NCI-H2081 (cell line): Measurements from ENCODE around the gene GOLGA2.
"Not testable (repeated sequence)": the region's sequence is repeated elsewhere in the genome, so short reads cannot be mapped to it uniquely, and the experiment has no call there.

Experiments
- DNase-seq, 2 experiments: peaks; one replicate each; lab custom pipeline; 2025; lab: John Stamatoyannopoulos, UW

Gene GOLGA2

DNA sequence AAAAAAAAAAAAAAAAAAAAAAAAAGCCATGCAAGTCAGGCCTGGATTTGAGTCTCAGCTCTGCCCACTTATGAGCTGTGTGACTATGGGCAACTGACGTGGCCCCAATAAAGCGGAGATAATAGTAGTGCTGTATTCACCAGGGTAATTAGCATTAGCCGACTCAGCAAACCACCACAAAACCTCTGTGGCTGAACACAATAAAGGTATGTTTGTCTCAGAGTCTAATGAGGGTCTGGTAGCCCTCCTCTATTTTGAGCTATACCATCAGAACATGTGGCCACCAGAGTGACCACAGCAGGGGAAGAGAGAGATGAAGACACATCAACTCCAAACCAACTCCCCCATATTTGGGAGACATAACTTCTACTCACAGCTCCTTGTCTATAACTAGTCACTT lies 16.2 kb upstream of the GOLGA2 start:
- no peak for DNase-seq

DNA sequence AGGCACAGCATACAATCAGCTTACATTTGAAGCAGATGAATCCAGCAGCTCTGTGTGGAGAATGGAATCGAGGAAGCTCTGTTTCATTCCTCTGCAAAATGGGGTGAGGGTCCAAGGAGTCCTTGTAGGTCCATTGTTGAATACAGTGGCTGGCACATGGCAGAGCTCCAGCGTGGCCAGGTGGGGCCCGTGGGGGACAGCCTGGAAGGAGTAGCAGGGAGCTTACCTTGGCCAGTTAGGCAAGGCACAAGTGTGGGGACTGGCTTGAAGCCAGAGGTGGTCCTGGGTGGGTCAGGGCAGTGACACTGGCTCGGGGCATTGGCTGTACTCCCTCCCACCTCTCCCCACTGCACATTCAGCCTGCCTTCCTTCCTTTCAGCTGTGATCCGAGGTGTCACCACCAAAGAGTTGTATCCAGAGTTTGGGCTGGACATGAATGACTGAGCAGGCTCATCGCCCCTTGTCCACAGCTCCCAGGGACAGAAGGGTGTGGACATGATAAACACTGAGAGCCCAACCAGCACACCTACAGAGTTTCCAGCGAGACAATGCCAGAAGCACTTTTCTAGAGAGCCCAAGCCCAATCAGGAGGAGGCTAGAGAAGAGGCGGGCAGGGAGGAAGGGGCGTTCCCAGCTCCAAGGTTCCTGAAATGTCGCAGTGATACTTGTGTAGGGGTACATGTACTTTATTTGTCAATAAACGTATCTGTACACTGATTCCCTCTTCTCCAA lies 12.6 kb upstream of the GOLGA2 start:
- DNase-seq, result no peak

DNA sequence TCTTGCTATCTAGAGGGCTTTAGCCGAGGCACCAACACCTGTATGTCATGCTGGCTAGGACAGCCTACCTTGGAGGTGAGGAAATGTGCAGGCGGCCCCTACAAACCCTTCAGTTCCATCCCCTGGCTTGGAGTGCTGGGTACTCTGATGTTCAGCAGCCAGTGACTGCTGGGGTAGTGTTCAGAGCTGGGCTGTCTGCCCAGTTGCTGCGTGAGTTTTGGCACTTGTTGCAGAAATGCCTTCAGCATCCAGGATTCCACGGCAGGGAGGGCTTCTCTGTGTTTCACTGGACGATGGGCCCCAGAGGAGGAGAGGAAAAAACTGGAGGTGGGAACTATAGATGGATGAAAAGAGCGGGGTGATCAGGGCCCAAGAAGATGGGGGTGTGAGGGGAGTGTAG lies 10.6 kb upstream of the GOLGA2 start:
- no peak for DNase-seq

DNA sequence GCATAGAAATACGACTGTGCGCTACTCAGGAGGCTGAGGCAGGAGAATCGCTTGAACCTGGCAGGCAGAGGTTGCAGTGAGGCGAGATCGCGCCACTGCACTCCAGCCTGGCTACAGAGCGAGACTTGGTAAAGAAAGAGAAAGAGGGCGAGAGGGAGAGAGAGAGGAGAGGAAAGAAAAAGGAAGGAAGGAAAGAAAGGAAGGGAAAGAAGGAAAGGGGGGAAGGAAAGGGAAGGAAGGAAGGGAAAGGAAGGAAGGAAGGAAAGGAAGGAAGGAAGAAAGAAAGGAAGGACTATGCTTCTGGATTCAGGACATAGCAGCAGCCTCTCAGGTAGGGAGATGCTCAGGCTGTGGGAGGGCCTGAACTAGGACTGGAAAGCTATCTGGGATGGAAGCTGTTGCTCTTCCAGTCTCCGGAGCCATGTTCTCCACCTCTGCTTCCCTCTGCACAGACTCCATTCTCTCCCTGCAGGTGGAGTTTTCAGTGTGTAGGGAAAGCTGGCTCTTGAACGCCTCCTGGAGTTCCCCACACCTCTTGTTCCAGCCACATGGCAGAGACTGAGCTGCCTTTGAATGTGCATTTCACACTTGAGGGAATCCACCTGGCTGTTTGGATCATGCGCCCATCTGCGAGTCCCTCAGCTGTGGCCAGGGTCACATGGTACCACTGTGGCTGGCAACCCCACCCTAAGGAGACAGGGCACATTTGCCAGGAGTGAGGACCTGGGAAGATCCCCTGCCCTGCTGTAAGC lies 9.4 kb upstream of the GOLGA2 start:
- peak in 1 of 2 experiments; percentile 20 for DNase-seq

DNA sequence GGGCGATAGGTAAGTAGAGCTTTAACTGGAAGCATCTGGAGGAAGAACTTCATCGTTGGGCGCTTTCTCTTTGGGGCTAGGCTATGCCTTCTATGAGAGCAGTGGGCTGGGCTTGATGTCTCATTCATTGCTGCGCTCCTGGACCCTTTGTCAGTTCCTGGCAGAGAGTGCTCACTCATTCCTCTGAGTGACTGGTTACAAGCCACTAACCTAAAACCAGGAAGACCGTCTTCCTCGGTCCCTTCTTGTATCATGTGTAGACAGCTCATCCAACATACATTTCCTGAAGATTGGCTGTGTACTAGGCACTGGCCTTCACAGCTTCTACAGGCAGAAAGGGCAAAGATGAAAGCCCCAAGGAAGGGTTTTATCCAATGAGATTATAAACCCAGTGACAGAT lies 6.7 kb upstream of the GOLGA2 start:
- DNase-seq, result no peak

DNA sequence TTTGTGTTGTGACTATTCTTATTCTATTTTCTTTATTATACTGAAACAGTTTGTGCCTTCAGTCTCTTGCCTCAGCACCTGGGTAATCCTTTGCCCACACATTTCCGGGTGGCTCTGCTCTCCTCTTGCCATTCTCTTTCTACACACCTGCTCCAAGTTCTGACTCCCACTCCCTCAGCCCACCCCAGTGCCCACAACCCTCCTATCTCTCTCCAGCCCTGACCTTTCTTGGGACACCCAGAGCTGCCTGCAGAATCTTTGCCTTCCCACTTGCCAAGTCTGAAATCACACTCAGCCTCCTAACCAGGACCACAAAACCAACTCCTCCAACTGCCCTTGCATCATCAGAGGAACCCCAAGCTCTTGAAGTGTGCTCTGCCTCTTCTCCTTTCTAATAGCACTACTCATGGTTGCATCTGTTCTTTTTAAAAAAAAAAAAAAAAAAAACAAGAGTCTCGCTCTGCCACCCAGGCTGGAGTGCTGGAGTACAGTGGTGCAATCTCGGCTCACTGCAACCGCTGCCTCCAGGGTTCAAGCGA lies 4.3 kb upstream of the GOLGA2 start:
- no peak for DNase-seq

DNA sequence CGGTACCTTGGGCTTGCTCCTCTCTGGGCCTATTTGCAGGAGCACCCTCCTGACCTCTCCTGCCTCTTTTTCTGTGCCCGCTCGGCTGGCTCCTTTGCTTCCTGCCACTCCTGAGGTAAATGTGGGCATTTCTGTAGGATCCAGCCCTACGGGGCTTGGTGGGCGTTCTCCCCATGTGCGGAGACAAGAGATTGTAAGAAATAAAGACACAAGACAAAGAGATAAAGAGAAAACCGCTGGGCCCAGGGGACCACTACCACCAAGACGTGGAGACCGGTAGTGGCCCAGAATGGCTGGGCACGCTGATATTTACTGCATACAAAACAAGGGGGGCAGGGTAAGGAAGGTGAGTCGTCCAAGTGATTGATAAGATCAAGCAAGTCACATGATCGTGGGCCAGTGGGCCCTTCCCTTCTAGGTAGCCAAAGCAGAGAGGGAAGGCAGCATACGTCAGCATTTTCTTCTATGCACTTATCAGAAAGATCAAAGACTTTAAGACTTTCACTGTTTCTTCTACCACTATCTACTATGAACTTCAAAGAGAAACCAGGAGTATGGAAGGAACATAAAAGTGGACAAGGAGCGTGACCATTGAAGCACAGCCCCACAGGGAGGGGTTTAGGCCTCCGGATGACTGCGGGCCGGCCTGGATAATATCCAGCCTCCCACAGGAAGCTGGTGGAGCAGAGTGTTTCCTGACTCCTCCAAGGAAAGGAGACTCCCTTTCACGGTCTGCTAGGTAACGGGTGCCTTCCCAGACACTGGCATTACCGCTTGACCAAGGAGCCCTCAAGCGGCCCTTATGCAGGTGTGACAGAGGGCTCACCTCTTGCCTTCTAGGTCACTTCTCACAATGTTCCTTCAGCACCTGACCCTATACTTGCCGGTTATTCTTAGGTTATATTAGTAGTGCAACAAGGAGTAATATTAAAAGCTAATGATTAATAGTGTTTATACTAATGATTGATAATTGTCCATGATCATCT lies 3.6 kb upstream of the GOLGA2 start:
- not testable (repeated sequence) for DNase-seq

DNA sequence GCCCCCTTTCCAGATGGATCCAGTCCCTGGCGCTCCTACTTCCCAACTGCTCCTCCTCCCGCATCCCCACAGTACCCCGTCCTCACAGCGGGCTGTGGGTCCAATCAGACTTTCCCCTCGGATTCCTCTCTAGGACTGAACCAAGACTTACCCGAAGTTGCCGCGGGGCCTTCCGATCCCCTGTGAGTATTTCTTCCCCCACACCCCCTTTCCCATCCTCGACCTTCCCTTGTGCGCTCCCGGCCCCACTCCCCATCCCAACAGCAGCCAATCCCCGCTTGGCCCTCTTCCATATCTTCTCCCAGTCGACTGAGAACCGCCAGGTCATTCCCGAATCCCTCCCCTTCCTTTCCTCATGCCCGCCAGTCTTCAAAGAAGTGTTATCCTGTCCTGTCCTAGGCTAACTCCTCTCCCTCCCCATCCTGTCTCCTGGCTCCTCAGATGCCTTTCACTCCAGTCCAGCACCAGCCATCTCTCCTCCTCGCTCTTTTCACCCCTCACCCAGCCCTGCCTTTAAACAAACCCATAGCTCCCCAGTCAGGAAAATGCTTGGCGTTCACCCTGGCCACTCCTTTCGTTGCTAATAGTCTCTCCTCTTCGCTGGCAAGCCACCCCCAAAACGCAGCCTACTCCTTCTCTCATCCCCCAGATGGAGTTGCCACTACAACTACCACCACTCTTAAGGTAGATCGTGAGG lies 915 bp upstream of the GOLGA2 start:
- DNase-seq, result no peak

DNA sequence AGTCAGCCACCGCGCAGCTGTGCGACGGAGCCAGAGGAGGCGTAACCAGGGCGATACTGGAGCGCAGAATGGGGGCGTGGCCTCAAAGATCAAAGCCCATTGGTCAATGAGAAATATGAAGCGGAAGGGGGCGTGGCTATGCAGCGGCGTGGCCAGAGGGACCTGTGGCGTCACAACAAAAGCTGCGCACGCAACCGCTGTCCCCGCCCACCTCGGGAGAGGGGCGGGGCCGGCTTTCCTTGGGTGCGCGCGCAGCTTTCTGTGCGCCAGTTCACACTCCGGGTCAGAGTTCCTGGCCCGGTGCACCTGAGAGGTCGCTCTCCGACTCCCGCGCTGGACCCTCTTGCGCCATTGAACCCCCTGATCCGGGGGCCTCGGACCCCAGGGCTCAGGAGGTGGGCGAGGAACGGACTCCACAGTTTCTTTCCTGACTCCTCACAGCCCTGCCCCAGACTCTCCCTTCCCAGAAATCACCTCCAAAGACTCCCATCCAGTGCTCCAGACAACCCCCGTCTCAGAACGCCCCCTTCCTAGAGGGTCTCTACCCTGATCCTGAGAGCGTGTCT lies 284 bp upstream of the GOLGA2 start, which contains the start of gene SWI5:
Gene SWI5 (plus strand): TSS at position 269 of the 566 bp plus-strand sequence.
- DNase-seq, result peak; percentile 99 to 100

DNA sequence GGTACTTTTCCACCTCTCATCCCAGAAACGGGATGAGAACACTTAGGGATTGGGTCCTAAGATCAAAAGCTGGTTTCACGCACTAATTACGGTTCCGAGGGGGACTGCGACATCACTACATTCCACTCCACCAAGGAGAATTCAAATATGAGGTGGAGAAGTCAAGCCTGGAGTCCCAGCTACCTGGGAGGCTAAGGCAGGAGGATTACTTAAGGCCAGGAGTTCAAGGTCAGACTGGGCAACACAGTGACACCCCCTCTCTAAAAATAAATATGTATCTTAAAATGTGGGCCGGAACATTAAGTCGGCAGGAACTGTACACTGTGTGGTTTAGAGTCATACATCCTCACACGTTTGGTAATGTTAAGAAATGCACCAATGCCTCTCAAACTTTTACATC lies 1.6 kb downstream of the GOLGA2 start:
- DNase-seq, result no peak

DNA sequence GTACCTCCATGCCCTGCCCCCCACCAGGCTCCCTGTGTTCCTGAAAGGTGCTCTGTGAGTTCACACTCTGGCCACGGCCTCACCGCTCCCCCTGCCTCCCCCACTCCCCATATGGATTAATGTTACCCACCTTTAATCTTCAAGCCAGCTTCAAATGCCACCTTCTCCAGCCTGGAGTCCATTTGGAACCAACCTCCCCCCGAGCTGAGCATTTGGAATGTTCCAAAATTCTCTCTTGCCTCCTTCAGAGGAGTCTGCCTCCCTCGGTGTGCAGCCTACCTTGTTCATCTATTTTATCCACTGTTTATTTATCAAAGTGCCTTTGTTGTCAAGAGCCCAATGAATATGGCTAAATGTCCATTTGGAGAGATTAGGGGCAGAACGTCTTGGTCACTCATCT lies 4.3 kb downstream of the GOLGA2 start:
- DNase-seq, result no peak

DNA sequence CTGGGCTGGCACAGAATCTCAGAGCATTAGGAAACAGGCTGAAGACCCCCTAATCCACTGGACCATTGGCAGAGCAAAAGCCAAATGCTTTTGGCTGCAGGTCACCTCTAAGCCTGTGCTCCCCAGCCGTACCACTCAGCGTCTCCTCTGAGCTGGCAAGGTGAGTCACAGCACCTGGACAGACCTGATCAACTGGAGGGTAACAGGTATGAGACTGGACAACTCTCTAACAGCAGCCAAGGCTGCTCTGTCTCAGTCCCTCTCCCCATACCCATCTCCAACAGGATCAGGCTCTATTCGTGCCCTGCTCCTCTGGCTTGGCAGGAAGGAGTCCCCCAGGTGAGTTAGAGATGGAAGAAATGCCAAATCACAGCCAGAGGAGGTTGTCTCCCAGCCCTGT lies 4.7 kb downstream of the GOLGA2 start:
- no peak for DNase-seq

DNA sequence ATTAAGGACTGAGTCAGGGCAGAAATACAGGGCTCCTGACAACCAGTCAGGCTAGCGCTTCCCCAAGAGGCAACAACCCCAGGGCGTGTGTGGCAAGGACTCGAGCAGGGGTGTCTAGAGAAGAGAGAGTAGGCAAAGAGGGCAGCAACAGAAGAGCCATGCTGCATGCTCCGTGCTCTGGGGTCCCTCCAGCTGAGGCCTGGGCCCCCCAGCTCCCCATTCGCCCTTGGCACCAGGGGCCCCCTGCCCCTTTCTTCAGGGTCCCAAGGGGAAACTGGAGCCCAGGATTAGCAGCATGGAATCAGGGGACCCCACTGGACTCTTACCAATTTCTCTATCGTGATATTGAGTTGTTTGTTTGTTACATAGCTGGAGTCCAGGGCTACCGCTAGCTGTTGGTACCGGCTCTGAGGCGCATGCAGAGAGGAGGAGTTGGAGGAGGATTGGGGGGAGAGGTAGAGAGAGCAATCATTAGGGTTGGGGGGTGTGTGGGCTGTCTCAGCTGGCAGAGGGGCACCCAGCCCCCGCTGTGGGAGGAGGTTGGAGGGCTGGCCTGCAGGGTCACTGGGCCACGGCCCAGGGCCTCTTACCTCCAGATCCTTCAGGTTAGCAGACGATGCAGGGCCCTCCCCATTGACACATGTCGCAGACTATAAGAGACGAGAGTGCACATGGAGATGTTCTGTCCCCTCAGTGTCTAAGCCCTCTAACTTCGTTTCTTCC lies 8.8 kb downstream of the GOLGA2 start:
- no peak for DNase-seq

DNA sequence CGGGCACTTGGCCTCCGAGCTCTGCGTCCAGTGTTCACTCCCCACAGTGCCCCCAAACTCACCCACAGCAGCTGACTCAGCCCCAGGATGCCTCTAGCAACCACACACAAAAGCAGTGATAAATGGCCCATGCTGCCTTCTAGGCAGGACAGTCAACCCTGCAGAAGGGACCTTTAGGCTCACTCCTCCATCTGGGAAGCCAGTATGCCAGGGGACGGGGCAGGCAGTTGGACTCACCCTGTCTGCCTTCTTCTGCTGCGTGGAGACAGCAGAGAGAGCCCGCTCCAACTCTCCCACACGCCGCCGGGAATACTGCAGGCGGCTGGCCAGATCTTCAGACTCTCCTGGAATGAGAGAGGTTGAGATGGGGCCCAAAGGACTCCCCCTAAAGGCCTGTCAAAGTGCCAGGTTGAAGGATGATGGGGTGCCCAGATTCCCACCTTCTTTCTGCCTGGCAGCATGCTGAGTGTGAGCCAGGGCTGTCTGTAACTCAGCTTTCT lies 10.4 kb downstream of the GOLGA2 start:
- DNase-seq, result no peak

DNA sequence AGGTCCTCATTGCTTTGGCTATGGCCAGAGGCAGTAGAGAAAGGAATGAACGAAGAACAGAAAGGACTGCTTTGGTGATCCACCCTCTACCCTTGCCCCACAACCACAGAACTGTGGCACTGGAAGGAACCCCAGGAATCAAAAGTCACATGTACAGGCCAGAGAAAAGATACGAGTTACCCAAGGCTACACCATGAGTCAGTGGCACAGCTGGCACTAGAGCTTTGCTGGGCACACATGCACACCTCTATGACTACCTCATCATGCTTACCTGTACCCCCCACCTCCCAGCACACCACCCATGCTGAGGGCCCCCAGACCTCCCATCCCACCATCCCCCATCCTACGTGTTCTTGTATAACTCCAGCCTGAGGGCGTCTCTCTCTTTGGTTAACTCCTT lies 13.1 kb downstream of the GOLGA2 start:
- no peak for DNase-seq

DNA sequence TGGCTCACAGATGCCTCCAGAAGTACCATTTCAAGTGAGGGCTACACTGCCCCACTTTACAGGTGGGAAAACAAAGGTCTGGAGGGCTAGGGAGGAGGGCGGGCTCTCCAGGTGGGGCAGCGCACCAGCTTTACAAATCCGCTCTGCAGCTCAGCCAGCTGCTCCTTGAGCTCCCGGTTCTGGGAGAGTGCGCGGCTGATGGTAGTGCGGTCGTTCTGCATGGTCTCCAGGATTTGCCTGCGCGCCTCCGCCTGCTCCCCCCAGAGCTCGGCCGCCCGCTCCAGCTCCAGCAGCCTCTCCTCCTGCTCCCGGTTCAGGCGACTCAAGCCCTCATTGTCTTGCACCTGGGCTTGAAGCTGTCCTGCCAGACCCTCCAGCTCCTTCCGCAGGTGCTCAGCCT lies 15.5 kb downstream of the GOLGA2 start:
- DNase-seq, result no peak

DNA sequence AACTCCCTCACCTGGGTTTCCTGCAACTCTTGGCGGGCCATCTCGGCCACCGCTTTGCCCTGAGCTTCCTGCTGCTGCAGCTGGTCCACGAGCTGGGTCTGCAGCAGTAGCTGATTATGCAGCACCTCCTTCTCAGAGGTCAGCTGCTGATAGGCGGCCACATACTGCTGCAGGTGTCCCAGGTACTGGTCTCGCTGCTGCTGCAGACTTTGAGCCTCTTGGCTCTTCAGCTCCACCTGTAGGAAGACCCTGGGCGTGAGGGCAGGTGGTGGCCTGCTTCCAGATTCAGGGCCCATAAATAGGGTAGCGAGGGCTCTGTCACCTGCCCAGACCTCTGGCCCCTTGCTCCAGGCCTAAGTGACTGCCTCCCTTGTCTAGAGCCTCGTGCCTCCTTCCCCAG lies 16.7 kb downstream of the GOLGA2 start:
- DNase-seq, result no peak

DNA sequence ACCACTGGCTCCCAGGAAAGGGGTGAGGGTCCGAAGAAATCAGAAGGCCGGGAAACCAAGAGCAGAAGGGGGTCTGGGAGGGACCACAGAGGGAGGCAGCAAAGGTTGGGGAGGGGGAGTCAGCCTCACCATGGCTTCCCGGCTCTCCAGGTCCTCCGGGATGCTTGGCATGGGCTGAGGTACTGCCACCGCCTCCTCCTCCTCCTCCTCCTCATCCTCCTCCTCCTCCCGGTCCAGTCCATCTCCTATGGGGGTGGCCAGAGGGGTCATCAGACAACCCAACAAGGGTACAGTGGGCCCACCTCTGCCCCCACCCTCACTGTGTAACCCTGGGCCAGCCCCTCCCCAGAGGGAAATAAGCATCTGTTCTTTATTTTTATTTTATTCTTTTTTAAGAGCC lies 17.5 kb downstream of the GOLGA2 start:
- DNase-seq, result no peak

DNA sequence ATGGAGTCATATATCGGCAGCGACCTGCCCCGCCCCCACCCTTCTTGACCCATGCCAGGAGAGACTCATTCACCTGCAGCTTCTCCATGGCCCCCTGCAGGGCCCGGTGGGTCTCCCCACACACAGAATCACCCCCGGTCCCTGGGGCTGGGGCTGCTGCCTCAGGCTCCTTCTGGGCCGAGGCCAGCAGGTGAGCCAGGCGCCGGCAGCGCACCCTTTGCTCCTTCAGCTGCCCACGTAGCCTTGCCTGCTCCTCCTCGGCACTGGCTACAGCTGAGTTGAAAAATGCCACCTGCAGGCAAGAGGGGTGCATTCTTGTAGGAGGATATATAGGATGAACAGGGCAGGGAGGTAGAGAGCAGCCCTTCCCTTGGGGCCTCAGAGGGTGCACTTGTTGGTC lies 17.9 kb downstream of the GOLGA2 start:
- no peak for DNase-seq

DNA sequence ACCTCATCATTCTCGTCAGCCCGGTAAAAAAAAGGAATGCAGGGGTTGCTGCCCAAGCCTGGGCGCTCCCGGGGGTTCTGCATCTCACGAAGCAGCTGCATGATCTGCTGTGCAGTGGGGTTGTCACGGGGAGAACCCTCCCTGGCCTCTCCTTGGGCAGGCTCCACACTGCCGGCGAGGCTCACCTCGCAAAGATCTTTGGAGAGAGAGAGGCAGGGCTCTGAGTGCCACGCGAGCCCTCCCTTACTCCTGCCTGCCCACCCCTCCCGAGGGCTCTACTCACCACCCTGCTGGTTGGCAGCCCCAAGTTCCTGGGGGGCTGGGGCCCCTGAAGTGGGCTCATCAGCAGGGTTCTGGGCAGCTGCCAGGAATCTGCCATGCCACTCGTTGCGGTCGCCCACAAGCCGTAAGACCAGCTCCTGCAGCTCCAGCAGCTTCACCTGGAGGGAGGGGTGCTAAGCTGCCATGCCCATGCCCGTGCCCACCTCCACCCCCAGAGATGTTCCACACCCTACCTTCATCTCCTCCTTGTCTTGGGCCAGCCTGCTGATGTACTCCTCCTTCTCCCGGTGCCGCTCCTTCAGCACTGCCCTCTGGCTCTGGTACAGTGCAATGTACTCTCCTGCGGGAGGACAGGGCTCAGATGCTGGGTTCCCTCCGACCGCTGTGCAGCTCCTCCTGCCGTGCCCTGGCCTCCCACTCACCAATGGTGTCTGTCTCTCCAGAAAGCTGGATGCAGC lies 18.6 kb downstream of the GOLGA2 start:
- no peak for DNase-seq
